Stimulated activated CD4-positive, alpha-beta T cell treated with anti-CD3 and anti-CD28 coated beads, Interleukin-15, amount 100 ng/mL, for 24 hours (primary cell): ENCODE data around the gene SOX5.
"Not testable (repeated sequence)": the region's sequence is repeated elsewhere in the genome, so short reads cannot be mapped to it uniquely, and the experiment has no call there.

Experiments used
- DNase-seq: peaks from one replicate; pipeline ENCODE4 v3.0.0-alpha.2; 2020

SOX5 gene

DNA sequence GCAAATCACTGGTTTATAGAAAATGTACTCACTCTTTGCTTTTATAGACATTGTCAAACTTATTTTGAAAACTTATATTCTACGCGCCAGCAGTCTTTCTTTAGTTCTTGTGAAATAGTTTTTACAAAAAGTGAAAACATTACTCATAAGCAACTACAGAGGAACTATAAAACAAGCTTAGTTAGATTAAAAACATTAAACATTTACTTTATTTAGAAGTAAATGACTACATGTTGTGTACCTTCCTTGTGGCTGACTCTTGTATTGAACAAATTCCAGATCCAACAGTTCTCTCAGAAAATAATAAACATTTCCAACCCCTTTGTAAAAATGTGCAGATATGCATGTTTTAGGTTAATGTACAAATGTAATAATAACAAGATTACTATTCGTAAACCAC, 198.5 kb downstream of the SOX5 start:
- no peak for DNase-seq

DNA sequence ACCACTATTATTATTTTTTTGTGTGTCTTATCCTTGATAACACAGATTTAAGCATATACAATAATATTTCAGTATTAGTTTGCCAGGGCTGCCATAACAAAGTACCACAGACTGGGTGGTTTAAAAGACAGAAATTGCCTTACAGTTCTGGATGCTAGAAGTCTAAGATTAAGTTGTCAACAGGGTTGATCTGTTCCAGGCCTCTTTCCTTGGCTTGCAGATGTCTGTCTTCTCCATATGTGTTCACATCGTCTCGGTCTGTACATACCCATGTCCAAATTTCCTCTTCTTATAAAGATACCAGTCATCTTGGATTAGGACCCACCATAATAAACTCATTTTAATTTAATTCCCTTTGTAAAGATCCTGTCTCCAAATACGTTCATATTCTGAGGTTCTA, 204.8 kb downstream of the SOX5 start:
- DNase-seq: no peak

DNA sequence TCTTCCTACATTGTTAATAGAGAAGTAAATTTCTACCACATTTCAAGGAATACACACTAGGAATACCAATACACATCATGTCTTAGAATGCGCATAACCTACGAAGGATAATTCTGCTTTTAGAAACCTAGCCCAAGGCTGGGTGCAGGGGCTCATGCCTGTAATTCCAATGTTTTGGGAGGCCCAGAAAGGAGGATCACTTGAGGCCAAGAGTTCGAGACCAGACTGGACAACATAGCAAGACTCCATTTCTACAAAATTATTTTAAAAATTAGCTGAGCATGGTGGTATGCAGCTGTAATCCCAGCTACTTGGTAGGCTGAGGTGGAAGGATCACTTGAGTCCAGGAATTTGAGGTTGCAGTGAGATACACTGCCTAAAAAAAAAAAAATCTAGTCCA, 206.9 kb downstream of the SOX5 start:
- DNase-seq: no peak

DNA sequence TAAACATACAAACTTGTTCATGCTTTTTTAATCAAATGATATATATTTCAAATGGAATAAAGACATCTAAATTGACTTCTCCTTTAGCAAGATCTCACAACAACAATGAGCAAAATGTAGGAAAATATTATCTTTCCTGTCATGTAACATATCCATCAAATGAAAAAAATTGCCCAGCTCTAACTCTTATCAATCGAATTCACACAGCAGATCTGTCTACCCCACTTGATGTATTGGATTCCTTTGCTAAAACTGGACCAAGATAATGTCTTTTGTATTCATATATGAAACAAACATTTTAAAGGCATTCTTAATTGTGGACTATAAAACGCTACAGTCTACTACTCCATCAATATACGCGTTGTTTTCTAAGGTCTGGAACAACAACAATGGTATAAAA, 218.0 kb downstream of the SOX5 start:
- no peak for DNase-seq

DNA sequence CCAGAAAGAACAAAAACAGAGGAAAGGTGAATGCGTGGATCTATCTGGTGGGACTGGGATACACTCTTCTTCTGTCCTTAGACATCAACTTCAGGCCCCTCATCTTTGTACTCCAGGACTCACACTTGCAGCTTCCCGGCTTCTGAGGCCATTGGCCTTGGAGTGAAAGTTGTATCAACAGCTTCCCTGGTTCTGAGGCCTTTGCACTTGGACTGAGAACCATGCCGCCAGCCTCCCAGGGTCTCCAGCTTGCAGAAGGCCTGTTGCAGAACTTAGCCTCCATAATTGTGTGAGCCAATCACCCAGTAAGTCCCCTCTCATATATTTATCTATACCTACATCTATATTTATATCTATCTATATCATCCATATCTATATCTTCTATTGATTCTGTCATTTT, 218.4 kb downstream of the SOX5 start:
- DNase-seq: no peak

DNA sequence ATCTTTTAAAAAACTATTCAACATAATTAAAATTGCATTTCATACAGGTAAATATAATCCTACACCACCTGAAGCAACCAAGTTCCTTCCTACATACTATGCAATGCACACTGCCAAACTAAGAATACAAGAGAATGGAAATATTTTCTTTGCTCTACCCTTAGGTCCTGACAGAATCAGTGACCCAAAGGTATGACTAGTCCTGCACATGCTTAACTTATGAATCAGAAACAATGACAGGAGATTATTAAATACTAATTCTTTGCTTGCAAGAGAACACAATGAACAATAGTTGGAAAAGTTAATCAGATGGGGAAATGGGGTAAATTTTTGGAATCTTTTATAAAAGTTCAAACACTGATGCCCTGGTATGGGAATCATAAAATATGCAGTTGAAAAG, 220.1 kb downstream of the SOX5 start:
- DNase-seq: no peak

DNA sequence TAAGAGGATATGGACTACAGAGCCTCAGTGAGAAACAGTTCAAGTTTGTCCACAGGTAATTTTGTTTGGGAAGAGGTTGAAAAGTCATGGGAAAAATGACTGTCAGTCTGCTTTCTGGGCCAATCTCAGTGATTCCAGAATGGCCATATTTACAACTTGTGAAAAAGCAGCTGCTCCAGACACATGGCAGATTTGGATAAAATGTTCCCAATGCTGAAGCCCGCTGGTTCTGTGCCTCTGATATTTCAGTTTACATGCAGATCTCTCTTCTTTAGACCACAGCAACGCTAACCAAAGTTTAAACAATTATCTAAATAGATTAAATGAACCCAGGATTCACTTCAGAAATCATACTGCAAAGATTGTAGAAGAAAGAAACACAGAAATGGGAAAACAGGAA, 222.8 kb downstream of the SOX5 start:
- DNase-seq: no peak

DNA sequence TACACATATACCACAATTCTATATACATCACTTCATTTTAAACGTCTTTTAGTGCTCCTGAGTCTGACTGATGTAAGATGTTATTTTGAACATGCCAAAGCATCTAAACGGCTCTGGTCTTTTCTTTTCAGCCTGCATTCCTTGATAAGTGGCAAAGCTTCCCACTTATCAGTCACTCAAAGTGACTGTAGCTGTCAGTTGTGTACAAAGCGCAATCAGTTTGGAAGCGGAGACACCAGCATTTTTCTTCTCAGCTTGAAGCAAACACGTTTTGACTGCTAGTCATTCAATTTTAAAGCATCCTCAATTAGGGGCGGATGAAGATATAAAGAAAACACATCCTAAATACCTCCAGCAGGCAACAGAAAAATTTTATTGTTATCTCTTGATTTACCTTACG, 226.8 kb downstream of the SOX5 start:
- no peak for DNase-seq

DNA sequence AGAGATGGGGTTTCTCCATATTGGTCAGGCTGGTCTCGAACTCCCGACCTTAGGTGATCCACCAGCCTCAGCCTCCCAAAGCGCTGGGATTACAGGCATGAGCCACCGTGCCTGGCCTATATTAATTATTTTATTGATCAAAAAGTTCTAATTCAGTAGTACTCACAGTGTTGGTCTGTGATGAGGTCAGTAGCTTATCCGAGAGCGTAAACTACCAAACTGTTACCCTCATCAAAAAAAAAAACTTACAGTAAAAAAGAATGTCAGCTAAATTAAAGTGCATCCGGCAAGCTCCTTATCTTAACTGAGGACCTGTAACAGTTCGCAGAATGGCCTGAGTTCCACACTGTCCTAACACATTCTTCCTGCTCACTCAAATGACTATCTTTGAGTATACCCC, 228.2 kb downstream of the SOX5 start:
- no peak for DNase-seq

DNA sequence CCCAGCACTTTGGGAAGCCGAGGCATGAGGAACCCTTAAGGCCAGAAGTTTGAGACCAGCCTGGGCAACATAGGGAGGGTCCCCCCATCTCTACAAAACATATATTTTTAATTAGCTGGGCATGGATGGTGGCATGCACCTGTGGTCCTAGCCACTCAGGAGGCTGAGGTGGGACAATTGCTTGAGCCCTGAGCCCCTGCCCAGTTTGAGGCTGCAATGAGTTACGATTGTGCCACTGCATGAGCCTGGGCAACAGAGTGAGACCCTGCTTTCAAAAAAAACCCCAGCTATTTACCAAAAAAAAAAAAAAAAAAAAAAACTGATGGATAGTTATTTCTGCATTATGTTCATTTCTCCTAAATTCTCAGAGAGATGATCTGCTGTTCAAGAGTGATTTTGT, 230.0 kb downstream of the SOX5 start:
- DNase-seq: no peak

DNA sequence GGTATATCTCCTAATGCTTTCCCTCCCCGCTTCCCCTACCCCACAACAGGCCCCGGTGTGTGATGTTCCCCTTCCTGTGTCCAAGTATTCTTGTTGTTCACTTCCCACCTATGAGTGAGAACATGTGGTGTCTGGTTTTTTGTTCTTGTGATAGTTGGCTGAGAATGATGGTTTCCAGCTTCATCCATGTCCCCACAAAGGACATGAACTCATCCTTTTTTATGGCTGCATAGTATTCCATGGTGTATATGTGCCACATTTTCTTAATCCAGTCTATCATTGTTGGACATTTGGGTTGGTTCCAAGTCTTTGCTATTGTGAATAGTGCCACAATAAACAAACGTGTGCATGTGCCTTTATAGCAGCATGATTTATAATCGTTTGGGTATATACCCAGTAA, 239.1 kb downstream of the SOX5 start:
- not testable (repeated sequence) for DNase-seq

DNA sequence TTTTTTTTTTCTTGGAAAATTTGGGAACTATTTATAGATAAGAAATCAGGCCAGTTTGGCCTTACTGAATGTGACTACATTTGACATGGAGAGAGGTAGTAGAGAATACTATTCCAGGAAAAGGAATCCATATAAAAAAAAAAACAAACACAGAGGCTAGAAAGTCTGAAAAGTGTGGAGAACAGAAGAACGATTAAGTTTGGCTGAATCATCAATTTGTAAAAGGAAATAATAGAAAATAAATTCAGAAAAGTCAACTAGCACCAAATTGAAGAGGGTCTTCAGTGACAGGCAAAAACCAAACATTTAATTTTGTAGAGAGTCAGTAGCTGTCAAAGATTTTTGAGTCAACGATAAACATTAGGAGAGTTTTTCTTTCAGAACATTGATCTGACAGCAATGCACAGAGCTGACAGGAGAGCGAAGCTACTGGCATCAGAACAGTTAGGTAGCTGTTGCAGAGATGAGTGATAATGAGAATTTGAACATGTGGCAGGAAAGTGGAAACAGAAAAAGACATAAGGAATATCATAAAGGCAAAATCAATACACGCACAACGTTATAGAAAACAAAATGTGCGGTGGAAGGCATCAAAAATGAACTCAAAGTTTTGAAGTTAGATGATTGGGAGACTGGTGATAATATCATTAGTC, 241.2 kb downstream of the SOX5 start:
- no peak for DNase-seq

DNA sequence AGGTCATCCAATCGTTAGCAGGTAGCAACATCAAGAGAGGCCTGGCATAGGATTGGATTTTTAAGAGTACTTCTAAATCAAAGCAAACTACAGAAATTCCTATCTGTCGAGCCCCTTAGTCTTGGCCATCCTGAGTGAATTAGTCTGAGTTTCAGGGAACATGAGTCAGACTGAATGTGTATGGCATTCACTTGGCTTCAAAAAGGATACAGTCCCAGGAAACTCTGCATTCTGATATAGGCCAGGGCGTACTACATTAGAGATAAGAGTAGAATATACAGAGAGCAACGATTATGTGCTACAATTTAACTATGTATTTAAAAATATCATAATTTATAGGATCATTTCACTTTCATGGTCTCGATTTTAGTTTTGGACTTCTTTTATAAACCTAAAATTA, 242.2 kb downstream of the SOX5 start:
- no peak for DNase-seq

DNA sequence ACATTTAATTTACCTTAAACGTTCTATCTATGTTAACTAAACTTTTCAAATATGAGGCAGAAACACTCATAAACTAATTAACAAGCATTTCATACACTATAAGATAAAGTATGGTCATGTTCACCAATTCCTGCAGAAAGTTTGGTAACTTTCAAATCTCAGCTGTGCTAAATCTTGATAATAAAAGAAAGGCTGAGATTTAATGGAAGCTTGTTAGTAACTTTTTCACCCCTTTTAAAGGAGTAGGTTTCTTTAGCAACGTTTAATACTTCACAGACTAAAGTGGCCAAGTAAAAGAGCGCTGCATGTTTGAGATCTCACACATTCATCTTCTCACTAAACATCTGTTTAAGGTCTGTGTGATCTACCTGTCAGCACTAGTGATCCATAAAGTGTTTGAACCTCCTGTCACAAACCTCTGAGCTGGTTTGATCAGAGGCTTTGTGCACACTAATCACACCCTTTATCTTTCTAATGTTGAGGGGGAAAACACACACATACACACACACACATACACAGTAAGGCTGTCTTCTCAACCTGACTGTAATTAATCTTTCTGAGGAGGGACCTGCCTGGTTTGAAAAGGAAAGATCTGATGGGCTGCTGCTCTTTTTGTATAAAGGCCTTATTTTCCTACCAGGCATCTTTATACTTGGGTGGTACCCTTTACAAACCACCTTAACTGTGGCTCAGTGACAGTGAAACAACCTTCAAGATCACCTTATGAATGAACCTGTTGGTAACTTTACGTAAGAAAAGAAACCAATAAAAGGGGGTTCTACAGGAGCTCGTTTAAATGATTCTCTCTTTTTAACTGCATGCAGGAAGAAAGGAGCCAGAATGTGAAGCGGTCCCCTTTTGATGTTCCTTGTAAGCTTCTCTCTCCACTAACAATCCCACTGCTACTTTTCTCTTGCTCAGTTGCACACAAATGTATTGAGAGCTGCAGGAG, 244.2 kb downstream of the SOX5 start:
- no peak for DNase-seq

DNA sequence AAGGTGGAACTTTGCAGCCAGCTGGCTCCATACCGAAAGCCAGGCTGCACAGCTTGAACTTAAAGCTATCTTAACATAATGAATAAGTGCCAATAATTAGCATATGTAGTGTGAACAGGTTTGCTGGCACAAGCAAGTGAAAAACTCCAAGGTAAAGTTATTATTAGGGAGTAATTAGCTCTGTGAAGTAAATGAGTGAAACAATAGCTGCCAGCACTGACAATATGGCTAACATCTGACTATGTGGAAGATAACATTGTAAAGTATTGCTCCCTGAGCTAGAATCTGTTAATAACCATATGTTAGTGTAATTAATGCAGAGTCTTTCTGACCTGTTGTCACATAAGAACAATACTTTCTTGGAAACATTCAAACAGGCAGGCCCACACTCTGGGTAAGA, 246.4 kb downstream of the SOX5 start:
- no peak for DNase-seq

DNA sequence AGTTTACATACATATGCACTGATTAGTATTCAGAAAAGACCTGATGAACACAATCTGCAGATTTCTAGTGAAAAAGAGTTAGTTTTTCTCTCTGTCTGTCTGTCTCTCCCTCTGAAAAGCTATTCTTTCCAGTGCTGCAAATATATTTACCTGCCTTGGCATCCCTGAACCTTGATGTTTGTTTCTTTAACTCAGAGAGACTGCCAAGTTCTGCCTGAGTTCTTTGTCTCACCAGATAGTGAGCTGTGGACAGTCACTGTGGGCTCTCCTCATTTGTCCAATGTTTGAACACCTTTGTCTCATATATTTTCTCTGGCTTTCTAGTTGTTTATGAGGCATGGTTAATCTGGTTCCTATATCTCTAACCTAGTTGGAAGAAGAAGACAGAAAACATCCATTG, 250.4 kb downstream of the SOX5 start:
- no peak for DNase-seq

DNA sequence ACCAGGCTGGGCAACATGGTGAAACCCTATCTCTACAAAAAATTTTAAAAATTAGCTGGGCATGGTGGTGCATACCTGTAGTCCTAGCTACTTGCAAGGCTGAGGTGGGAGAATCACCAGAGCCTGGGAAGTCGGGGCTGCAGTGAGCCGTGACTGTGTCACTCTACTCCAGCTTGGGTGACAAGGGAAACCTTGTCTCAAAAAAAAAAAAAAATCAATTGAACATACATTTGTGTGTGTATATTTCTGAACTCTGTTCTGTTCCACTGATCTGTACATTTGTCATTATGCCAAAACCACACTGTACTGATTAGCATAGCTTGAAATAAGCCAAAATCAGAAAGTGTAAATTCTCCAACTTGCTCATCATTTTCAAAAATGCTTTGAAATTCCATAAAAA, 254.6 kb downstream of the SOX5 start:
- no peak for DNase-seq

DNA sequence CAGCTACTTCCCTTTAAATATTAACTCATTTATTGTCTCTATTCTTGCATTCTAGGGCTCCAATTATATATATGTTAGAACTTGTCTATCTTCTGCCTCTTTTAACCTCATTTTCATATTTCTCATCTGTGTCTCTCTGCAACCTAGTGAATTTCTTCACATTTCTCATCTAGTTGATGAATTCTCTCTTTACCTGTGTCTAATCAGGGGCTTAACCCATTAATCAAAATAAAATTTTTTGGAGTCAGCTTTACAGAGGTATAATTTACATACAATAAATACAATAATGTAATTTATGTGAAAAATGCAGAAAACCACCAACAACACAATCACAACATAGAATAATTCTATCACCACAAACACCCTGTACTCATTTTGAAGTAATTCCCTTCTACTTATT, 255.2 kb downstream of the SOX5 start:
- no peak for DNase-seq

DNA sequence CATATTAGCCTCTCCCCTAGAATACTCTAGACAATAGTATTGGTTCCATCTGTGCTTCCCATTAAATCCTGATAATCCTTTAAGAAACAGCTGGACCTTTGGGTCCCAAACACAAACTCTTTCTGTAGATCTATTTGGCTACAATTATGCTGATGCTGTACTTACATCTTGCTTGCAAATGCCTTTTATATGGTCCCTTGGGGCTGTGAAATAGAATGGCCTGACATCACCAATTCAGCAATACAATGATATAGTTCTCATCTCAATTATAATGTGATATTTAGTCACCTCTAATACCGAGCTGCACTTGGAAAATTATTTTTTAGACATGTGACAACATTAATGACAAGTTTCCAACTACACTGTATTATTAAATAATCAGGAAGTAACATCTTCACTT, 261.5 kb downstream of the SOX5 start:
- no peak for DNase-seq

DNA sequence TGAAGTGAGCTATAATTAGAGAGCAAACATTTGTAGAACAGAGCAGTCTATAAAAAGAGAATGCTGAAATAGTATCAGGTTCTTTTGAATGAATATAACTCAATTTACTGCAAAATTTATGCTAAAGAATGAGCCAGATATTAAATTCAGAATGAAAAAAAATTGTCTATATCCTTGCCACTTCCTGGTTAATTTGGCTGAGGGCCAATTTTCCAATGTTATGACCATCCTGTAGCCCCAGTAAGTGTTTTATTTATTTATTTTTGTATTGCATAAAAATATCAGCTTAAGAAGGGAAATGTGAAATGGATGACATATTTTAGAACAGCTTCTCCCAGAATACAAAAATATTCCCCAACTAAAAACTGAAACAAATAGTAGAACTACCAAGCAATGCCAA, 263.4 kb downstream of the SOX5 start:
- DNase-seq: no peak

DNA sequence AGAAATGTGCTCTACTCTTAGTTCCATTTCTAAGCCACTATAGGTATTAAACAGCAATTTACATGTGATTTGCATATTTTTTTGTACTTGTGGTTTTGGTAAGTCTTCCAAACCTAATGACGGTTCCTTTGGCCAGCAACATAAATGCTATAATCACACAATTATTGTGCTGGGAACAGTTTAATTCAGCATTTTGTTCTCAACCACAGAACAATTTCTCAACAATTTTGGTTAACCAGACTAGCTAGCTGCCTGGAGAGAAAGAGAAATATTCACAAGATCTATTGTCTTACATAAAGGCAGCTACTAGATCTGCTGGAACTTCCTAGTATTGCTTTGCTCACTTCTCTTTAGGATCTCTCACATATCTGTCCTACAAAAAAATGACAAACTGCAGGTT, 265.3 kb downstream of the SOX5 start:
- no peak for DNase-seq

DNA sequence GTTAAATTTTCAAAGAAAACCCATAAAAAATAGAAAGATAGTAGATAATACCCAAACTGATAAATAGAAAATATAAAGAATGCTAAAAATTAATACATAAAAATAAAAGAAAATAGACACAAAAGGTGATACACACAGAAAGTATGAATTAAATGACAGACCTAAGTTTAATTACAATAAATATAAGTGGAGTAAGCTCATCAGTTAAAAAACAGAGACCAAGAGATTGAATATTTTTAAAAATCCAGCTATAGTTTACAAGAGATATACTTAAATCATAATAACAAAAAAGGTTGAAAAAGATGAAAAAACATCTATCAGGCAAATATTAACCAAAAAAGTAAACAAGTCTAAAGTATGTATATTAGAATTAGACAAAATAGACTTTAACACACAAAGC, 268.2 kb downstream of the SOX5 start:
- DNase-seq: no peak

DNA sequence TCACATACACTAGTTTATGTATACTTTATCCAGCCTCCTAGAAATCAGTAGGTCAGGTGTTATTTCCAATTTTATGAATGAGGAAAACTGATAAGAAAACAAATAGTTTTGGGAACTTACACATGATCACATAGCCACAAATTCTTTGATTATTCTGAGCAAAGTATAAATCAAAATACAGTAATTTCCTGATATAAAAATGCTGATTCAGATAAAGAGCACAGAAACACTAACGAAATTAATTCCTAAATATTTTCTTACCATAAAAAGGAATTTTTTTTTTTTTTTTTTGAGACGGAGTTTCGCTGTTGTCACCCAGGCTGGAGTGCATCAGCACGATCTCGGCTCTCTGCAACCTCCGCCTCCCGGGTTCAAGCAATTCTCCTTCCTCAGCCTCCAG, 275.4 kb downstream of the SOX5 start:
- no peak for DNase-seq

DNA sequence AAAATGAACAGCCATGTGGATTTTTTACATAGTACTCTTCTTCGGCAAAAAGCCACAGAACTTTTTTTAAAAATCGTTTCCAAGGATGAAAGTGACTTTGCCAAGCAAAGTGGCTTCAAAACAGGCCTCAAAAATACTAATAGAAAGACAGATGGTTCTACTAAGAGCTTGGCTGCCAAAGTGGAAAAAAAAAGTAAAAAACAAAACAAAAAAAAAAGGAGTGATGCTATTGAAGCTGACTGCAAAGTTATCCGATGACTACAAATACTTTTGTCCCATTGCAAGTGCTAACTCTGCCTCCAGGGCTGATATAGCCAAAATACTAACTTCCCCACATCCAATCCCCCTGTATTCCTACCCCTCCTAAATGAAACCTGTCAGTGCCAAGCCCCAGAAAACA, 277.6 kb downstream of the SOX5 start:
- no peak for DNase-seq

DNA sequence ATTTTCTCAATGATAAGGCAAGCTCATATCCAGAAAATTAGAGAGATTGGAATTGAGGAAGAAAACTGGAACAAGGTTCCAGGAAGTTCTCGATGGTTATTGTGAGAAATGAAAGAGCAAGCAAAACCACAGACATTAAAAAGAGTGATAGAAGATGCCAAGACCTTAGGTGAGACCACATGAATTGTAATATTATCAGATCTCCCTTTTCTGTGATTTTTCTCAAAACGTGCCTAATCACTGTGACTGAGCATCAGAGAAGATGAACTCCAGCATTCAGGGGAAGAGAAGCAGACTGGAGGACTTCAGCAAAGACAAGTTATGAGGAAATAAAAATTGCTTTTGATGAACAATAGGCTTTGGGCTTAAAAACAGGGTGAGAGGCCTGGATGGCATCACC, 278.8 kb downstream of the SOX5 start:
- DNase-seq: no peak
